Loucy (cell line): ENCODE data around the gene MYPN.

Source experiments
- H2AFZ ChIP-seq: fragments of 200-600 bp; sonication (generic); 2 replicates; pipeline ENCODE4 v1.6.0; 2016; ENCODE audit warnings: antibody characterized with exemption, mild to moderate bottlenecking, low read length, moderate library complexity
- H3F3A ChIP-seq: fragments of 200-600 bp; 2 replicates; pipeline ENCODE4 v1.6.0; 2016; ENCODE audit warnings: antibody characterized with exemption, low read depth, mild to moderate bottlenecking
- H3K27me3 ChIP-seq: fragments of 200-600 bp; sonication (generic); 2 replicates; pipeline ENCODE4 v1.6.1; 2014; ENCODE audit warnings: low read length, mild to moderate bottlenecking; ENCODE audit not compliant: insufficient read depth, poor library complexity, severe bottlenecking
- H3K36me3 ChIP-seq: fragments of 200-600 bp; sonication (generic); 2 replicates; pipeline ENCODE4 v1.6.1; 2016; ENCODE audit warnings: low read length; ENCODE audit not compliant: insufficient read depth
- H3K4me1 ChIP-seq: fragments of 200-600 bp; sonication (generic); 2 replicates; pipeline ENCODE4 v1.5.1; 2014; ENCODE audit warnings: low read length, mild to moderate bottlenecking; ENCODE audit not compliant: insufficient read depth, poor library complexity, severe bottlenecking
- H3K4me2 ChIP-seq: fragments of 200-600 bp; sonication (generic); 2 replicates; pipeline ENCODE4 v1.6.0; 2014; ENCODE audit warnings: antibody characterized with exemption, low read length, low read depth, mild to moderate bottlenecking; ENCODE audit not compliant: poor library complexity, severe bottlenecking
- H3K4me3 ChIP-seq: fragments of 200-600 bp; sonication (generic); 2 replicates; pipeline ENCODE4 v1.5.1; 2014; ENCODE audit warnings: low read length, mild to moderate bottlenecking, mixed read lengths; ENCODE audit not compliant: poor library complexity, severe bottlenecking
- H3K79me2 ChIP-seq: fragments of 200-600 bp; sonication (generic); 2 replicates; pipeline ENCODE4 v1.6.1; 2014; ENCODE audit warnings: low read length; ENCODE audit not compliant: insufficient read depth
- H3K9ac ChIP-seq: fragments of 200-600 bp; sonication (generic); 2 replicates; pipeline ENCODE4 v1.6.0; 2014; ENCODE audit warnings: mild to moderate bottlenecking, low read depth, low read length, moderate library complexity; ENCODE audit not compliant: poor library complexity, severe bottlenecking
- H3K9me2 ChIP-seq: fragments of 200-600 bp; sonication (generic); replicated peaks from 2 replicates; pipeline ENCODE4 v1.6.1; 2016; ENCODE audit warnings: low read depth, low read length, mixed read lengths
- H3K9me3 ChIP-seq: fragments of 200-600 bp; sonication (generic); 2 replicates; pipeline ENCODE4 v1.6.1; 2014; ENCODE audit warnings: mild to moderate bottlenecking, antibody characterized with exemption, low read length, low read depth; ENCODE audit not compliant: insufficient read depth
- H4K20me1 ChIP-seq: fragments of 200-600 bp; sonication (generic); 2 replicates; pipeline ENCODE4 v1.6.0; 2014; ENCODE audit warnings: antibody characterized with exemption, low read length, mild to moderate bottlenecking; ENCODE audit not compliant: insufficient read depth, poor library complexity, severe bottlenecking
- EZH2phosphoT487 ChIP-seq: fragments of 200-600 bp; IDR thresholded peaks from 2 replicates; pipeline ENCODE4 v1.6.1; 2018; ENCODE audit warnings: antibody characterized with exemption, mild to moderate bottlenecking, moderate library complexity, borderline replicate concordance
- TF ChIP-seq, protein P1 (sequence below): fragments of 200-600 bp; sonication (generic); conservative IDR thresholded peaks from 2 replicates; pipeline ENCODE4 v1.5.1; 2014; ENCODE audit warnings: mild to moderate bottlenecking, antibody characterized with exemption, low read length

The MYPN gene

GRCh38 chr10:68237173-68237572, 127.9 kb downstream of the MYPN start:
- H3K4me1 ChIP-seq = no peaks in the 10 kb centered on the region
- no peaks in the 10 kb centered on the region for H4K20me1 ChIP-seq
- H3K36me3 ChIP-seq = no peaks in the 10 kb centered on the region
- H3F3A ChIP-seq = no peaks in the 10 kb centered on the region
- no peak overlapping the region for H2AFZ ChIP-seq
- H3K27me3 ChIP-seq = no peaks in the 10 kb centered on the region
- H3K4me2 ChIP-seq = no peak overlapping the region
- no peaks in the 10 kb centered on the region for H3K9me2 ChIP-seq
- no peaks in the 10 kb centered on the region for H3K9me3 ChIP-seq
- no peak overlapping the region for H3K9ac ChIP-seq
- H3K79me2 ChIP-seq = no peaks in the 10 kb centered on the region
- H3K4me3 ChIP-seq = no peak overlapping the region
- TF ChIP-seq, protein P1, sequence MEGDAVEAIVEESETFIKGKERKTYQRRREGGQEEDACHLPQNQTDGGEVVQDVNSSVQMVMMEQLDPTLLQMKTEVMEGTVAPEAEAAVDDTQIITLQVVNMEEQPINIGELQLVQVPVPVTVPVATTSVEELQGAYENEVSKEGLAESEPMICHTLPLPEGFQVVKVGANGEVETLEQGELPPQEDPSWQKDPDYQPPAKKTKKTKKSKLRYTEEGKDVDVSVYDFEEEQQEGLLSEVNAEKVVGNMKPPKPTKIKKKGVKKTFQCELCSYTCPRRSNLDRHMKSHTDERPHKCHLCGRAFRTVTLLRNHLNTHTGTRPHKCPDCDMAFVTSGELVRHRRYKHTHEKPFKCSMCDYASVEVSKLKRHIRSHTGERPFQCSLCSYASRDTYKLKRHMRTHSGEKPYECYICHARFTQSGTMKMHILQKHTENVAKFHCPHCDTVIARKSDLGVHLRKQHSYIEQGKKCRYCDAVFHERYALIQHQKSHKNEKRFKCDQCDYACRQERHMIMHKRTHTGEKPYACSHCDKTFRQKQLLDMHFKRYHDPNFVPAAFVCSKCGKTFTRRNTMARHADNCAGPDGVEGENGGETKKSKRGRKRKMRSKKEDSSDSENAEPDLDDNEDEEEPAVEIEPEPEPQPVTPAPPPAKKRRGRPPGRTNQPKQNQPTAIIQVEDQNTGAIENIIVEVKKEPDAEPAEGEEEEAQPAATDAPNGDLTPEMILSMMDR = no peak
- TF ChIP-seq EZH2phosphoT487 = no peak

DNA sequence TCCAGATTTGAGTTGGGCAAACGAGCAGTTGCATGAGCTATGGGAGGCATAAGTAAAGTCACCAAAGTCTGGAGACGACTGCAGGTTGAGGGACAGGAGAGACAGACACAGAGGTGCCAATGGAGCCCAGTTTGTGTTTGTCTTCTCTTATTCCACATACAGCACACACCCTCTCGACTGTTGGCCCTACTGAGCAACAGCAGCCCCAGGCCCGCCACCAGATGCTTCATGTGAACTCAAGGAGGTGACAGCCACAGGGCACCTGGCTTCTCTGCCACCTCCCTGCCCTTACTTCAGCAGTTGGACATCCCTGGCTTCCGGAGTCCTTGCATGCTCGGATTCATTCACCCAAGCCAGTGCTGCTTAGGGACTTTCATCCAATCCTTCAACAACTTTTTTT, 129.1 kb downstream of the MYPN start:
- Histone ChIP-seq H3F3A (no peaks in the 10 kb centered on the region), H3K4me1 (no peaks in the 10 kb centered on the region), H3K27me3 (no peaks in the 10 kb centered on the region), H3K79me2 (no peaks in the 10 kb centered on the region), H3K9ac (no peak overlapping the region), H3K9me3 (no peaks in the 10 kb centered on the region), H2AFZ (no peak overlapping the region), H3K9me2 (no peaks in the 10 kb centered on the region), H3K4me2 (no peak overlapping the region), H3K36me3 (no peaks in the 10 kb centered on the region), H4K20me1 (no peaks in the 10 kb centered on the region), H3K4me3 (no peak overlapping the region)
- TF ChIP-seq, protein P1 = no peak
- no peak for TF ChIP-seq EZH2phosphoT487

GRCh38 chr10:68239069-68239468, 129.8 kb downstream of the MYPN start:
- H3K9me3 ChIP-seq = no peaks in the 10 kb centered on the region
- no peaks in the 10 kb centered on the region for H4K20me1 ChIP-seq
- TF ChIP-seq, protein P1 = no peak
- TF ChIP-seq EZH2phosphoT487 = no peak
- H3K36me3 ChIP-seq = no peaks in the 10 kb centered on the region
- H2AFZ ChIP-seq = no peak overlapping the region
- H3K4me3 ChIP-seq = no peak overlapping the region
- H3K79me2 ChIP-seq = no peaks in the 10 kb centered on the region
- no peak overlapping the region for H3K9ac ChIP-seq
- H3F3A ChIP-seq = no peaks in the 10 kb centered on the region
- H3K27me3 ChIP-seq = no peaks in the 10 kb centered on the region
- no peak overlapping the region for H3K4me2 ChIP-seq
- H3K9me2 ChIP-seq = no peaks in the 10 kb centered on the region
- H3K4me1 ChIP-seq = no peaks in the 10 kb centered on the region
